H9 (cell line): ENCODE data around the gene UNC5B. TPM values are rescaled to one million over a fixed set of nuclear protein-coding genes. Genes with fewer than 3 reads are reported as not detected.

Source experiments
- DNase-seq: peaks from one replicate; pipeline ENCODE4 v3.0.0-alpha.2; 2017
- H2AFZ ChIP-seq: one replicate; pipeline ENCODE4 v1.6.1; 2013; ENCODE audit warnings: mild to moderate bottlenecking, low read length, control low read depth, moderate library complexity
- H2AK5ac ChIP-seq: 2 replicates; pipeline ENCODE4 v1.6.1; 2013; ENCODE audit warnings: low read length, control low read depth, mixed read lengths; ENCODE audit not compliant: insufficient read length
- H2BK120ac ChIP-seq: one replicate; pipeline ENCODE4 v1.6.1; 2013; ENCODE audit warnings: low read depth, mild to moderate bottlenecking, low read length, control low read depth, inconsistent platforms; ENCODE audit not compliant: poor library complexity, severe bottlenecking
- H2BK12ac ChIP-seq: 2 replicates; pipeline ENCODE4 v1.6.1; 2013; ENCODE audit warnings: low read length, control low read depth, mixed read lengths, low read depth; ENCODE audit not compliant: insufficient read length
- H2BK15ac ChIP-seq: 2 replicates; pipeline ENCODE4 v1.6.1; 2013; ENCODE audit warnings: low read depth, low read length, control low read depth
- H2BK20ac ChIP-seq: one replicate; pipeline ENCODE4 v1.6.1; 2013; ENCODE audit warnings: low read depth, mild to moderate bottlenecking, low read length, control low read depth, inconsistent platforms; ENCODE audit not compliant: poor library complexity, severe bottlenecking
- H2BK5ac ChIP-seq: 2 replicates; pipeline ENCODE4 v1.6.1; 2013; ENCODE audit warnings: low read length, control low read depth, mixed read lengths; ENCODE audit not compliant: insufficient read length
- H3K14ac ChIP-seq: 2 replicates; pipeline ENCODE4 v1.6.1; 2013; ENCODE audit warnings: low read length, control low read depth; ENCODE audit not compliant: insufficient read depth
- H3K18ac ChIP-seq: 2 replicates; pipeline ENCODE4 v1.6.1; 2013; ENCODE audit warnings: low read depth, mild to moderate bottlenecking, mixed read lengths, low read length, control low read depth; ENCODE audit not compliant: insufficient read length
- H3K23ac ChIP-seq: 2 replicates; pipeline ENCODE4 v1.6.1; 2013; ENCODE audit warnings: low read length, control low read depth, mixed read lengths, low read depth; ENCODE audit not compliant: insufficient read length
- H3K23me2 ChIP-seq: 2 replicates; pipeline ENCODE4 v1.6.1; 2013; ENCODE audit warnings: low read depth, mild to moderate bottlenecking, mixed read lengths, low read length, control low read depth; ENCODE audit not compliant: insufficient read length, poor library complexity, severe bottlenecking
- H3K27ac ChIP-seq: 2 replicates; pipeline ENCODE4 v1.5.1; 2013; ENCODE audit warnings: low read length, control low read depth, mixed read lengths, low read depth; ENCODE audit not compliant: insufficient read length
- H3K27me3 ChIP-seq: 2 replicates; pipeline ENCODE4 v1.6.1; 2013; ENCODE audit warnings: low read length, control low read depth, inconsistent platforms; ENCODE audit not compliant: insufficient read depth
- H3K4ac ChIP-seq: 2 replicates; pipeline ENCODE4 v1.6.1; 2013; ENCODE audit warnings: low read depth, mild to moderate bottlenecking, control low read depth, inconsistent platforms, low read length, moderate library complexity
- H3K4me1 ChIP-seq: 2 replicates; pipeline ENCODE4 v1.6.1; 2013; ENCODE audit warnings: low read length, control low read depth, inconsistent platforms; ENCODE audit not compliant: insufficient read depth
- H3K4me2 ChIP-seq: 2 replicates; pipeline ENCODE4 v1.6.1; 2013; ENCODE audit warnings: low read length, control low read depth, mixed read lengths; ENCODE audit not compliant: insufficient read length, insufficient read depth
- H3K56ac ChIP-seq: 2 replicates; pipeline ENCODE4 v1.6.1; 2013; ENCODE audit warnings: low read depth, mild to moderate bottlenecking, mixed read lengths, low read length, control low read depth; ENCODE audit not compliant: insufficient read length
- H3K79me1 ChIP-seq: 2 replicates; pipeline ENCODE4 v1.6.1; 2013; ENCODE audit warnings: low read depth, mild to moderate bottlenecking, moderate library complexity, low read length, control low read depth, inconsistent platforms; ENCODE audit not compliant: insufficient read depth, poor library complexity, severe bottlenecking
- H3K79me2 ChIP-seq: 2 replicates; pipeline ENCODE4 v1.6.1; 2013; ENCODE audit warnings: low read length, control low read depth, inconsistent platforms; ENCODE audit not compliant: insufficient read depth
- H3K9ac ChIP-seq: 2 replicates; pipeline ENCODE4 v1.6.1; 2013; ENCODE audit warnings: low read length, control low read depth, mixed read lengths; ENCODE audit not compliant: insufficient read length; ENCODE audit errors: extremely low read depth
- H3K9me3 ChIP-seq: one replicate; pipeline ENCODE4 v1.6.1; 2013; ENCODE audit warnings: low read depth, low read length, inconsistent platforms; ENCODE audit not compliant: control insufficient read depth
- H3T11ph ChIP-seq: one replicate; pipeline ENCODE4 v1.6.1; 2013; ENCODE audit warnings: mild to moderate bottlenecking, low read length, control low read depth, inconsistent platforms
- H4K20me1 ChIP-seq: one replicate; pipeline ENCODE4 v1.6.1; 2013; ENCODE audit not compliant: control insufficient read depth, insufficient read length, insufficient read depth
- H4K5ac ChIP-seq: 2 replicates; pipeline ENCODE4 v1.6.1; 2013; ENCODE audit warnings: low read depth, mild to moderate bottlenecking, mixed read lengths, low read length, control low read depth; ENCODE audit not compliant: insufficient read length
- H4K8ac ChIP-seq: replicated peaks from 2 replicates; pipeline ENCODE4 v1.6.1; 2013; ENCODE audit warnings: low read length, control low read depth, mixed read lengths, low read depth; ENCODE audit not compliant: insufficient read length
- H4K91ac ChIP-seq: 2 replicates; pipeline ENCODE4 v1.6.1; 2013; ENCODE audit warnings: low read depth, mild to moderate bottlenecking, moderate library complexity, mixed read lengths, low read length, control low read depth; ENCODE audit not compliant: insufficient read length
- H3K27ac Mint-ChIP-seq, 3 experiments: 2 replicates in 2 of 3; 3 replicates in 1 of 3; pipeline ENCODE4 v1.8.0; 2020 to 2021; ENCODE audit warnings: mixed read lengths in 3 of 3, mild to moderate bottlenecking in 1 of 3, moderate library complexity in 1 of 3
- H3K27me3 Mint-ChIP-seq: 2 replicates; pipeline ENCODE4 v1.8.0; 2021; ENCODE audit warnings: low read depth, mild to moderate bottlenecking, moderate library complexity, mixed read lengths
- H3K36me3 Mint-ChIP-seq, 3 experiments: 2 replicates in 2 of 3; 3 replicates in 1 of 3; pipeline ENCODE4 v1.8.0; 2020 to 2021; ENCODE audit warnings: low read depth in 3 of 3, mixed read lengths in 3 of 3; ENCODE audit not compliant: insufficient read depth in 1 of 3
- H3K4me1 Mint-ChIP-seq, 2 experiments: 2 replicates each; pipeline ENCODE4 v1.8.0; 2020; ENCODE audit warnings: mixed read lengths in 2 of 2
- H3K4me3 Mint-ChIP-seq, 2 experiments: 2 replicates in 1 of 2; 3 replicates in 1 of 2; pipeline ENCODE4 v1.8.0; 2020 to 2021; ENCODE audit warnings: mild to moderate bottlenecking in 2 of 2, mixed read lengths in 2 of 2, moderate library complexity in 1 of 2
- H3K9me3 Mint-ChIP-seq, 2 experiments: 2 replicates in 1 of 2; 3 replicates in 1 of 2; pipeline ENCODE4 v1.8.0; 2020; ENCODE audit warnings: mild to moderate bottlenecking in 2 of 2, mixed read lengths in 2 of 2, moderate library complexity in 1 of 2
- CTCF ChIP-seq: fragments of 200-600 bp; sonication (generic); conservative IDR thresholded peaks from 3 replicates; pipeline ENCODE4 v1.8.0; 2021; ENCODE audit warnings: antibody characterized with exemption, mild to moderate bottlenecking
- WGBS: extraction: QIAGEN DNeasy Blood & Tissue Kit; methylation state at CpG from one replicate; pipeline ENCODE4 v1.1.7; 2013; ENCODE audit warnings: missing lambda C conversion rate, low lambda C conversion rate, mixed read lengths; ENCODE audit not compliant: insufficient read length; ENCODE audit errors: extremely low coverage; 5-methylcytosine and 5-hydroxymethylcytosine counted together
- total RNA-seq: library from RNA; stranded (reverse); gene quantifications from 2 replicates; pipeline ENCODE4 v1.2.1, GENCODE V29; 2021

The UNC5B gene
- total RNA-seq, 1 experiment from 2014 or later: 28.4 TPM

- Histone ChIP-seq H3K23ac (no peak overlapping the region), H2BK120ac (no peak overlapping the region), H2BK20ac (no peak overlapping the region), H4K20me1 (no peaks in the 10 kb centered on the region), H3T11ph (no peak overlapping the region), H2BK5ac (no peak overlapping the region), H2AFZ (no peak overlapping the region), H3K27me3 (peaks cover 14% of the 10 kb centered on the region; the same call in 1 of the 2 replicates), H3K9me3 (no peaks in the 10 kb centered on the region), H3K4me1 (peaks cover 16% of the 10 kb centered on the region), H3K18ac (no peak overlapping the region), H2BK15ac (no peak overlapping the region), H2BK12ac (no peak overlapping the region), H3K79me1 (no peaks in the 10 kb centered on the region), H3K27ac (no peak overlapping the region), H4K91ac (no peak overlapping the region), H2AK5ac (no peak overlapping the region), H4K5ac (no peak overlapping the region), H3K14ac (no peak overlapping the region), H4K8ac (no peak overlapping the region), H3K9ac (no peak overlapping the region), H3K56ac (no peak overlapping the region), H3K4me2 (no peak overlapping the region), H3K23me2 (peaks cover 21% of the 10 kb centered on the region), H3K79me2 (no peaks in the 10 kb centered on the region; the same call in 1 of the 2 replicates), H3K4ac (no peak overlapping the region)
- Mint-ChIP-seq H3K27me3 (peaks cover 72% of the 10 kb centered on the region), H3K9me3 (no peaks in the 10 kb centered on the region; a peak in 2 of 5 replicates), H3K27ac (no peak overlapping the region), H3K4me3 (no peak overlapping the region), H3K4me1 (peaks cover 41 to 54% of the 10 kb centered on the region in 2 experiments), H3K36me3 (no peaks in the 10 kb centered on the region)
- DNase-seq: no peak
- WGBS: no CpG with 5 or more reads among the region's 4 CpGs
- TF ChIP-seq CTCF: no peak
These were observed 1.3 kb upstream of the UNC5B start for GRCh38 chr10:71211053-71211452.
